Ishikawa (cell line): Measurements from ENCODE around the gene ATG4A.

ENCODE experiments used
- CEBPB ChIP-seq: IDR thresholded peaks from 2 replicates; pipeline ENCODE4 v1.6.1; 2012
- CREB1 ChIP-seq: IDR thresholded peaks from 2 replicates; pipeline ENCODE4 v1.6.1; 2012; ENCODE audit warnings: low read depth
- EGR1 ChIP-seq: IDR thresholded peaks from 2 replicates; pipeline ENCODE4 v1.6.1; 2012
- EP300 ChIP-seq: IDR thresholded peaks from 2 replicates; pipeline ENCODE4 v1.6.1; 2012; ENCODE audit warnings: borderline replicate concordance
- FOXM1 ChIP-seq: IDR thresholded peaks from 2 replicates; pipeline ENCODE4 v1.6.1; 2012; ENCODE audit warnings: low read depth, borderline replicate concordance
- NFIC ChIP-seq: IDR thresholded peaks from 2 replicates; pipeline ENCODE4 v1.6.1; 2012
- RAD21 ChIP-seq: IDR thresholded peaks from 2 replicates; pipeline ENCODE4 v1.6.1; 2012; ENCODE audit warnings: low read depth
- TAF1 ChIP-seq: IDR thresholded peaks from 2 replicates; pipeline ENCODE4 v1.6.1; 2012; ENCODE audit warnings: low read depth, mild to moderate bottlenecking
- TCF12 ChIP-seq: IDR thresholded peaks from 2 replicates; pipeline ENCODE4 v1.6.1; 2012; ENCODE audit warnings: low read depth
- TEAD4 ChIP-seq: IDR thresholded peaks from 2 replicates; pipeline ENCODE4 v1.6.1; 2012
- YY1 ChIP-seq: IDR thresholded peaks from 2 replicates; pipeline ENCODE4 v1.6.1; 2012; ENCODE audit warnings: low read depth
- ZBTB7A ChIP-seq: IDR thresholded peaks from 2 replicates; pipeline ENCODE4 v1.6.1; 2012; ENCODE audit warnings: low read depth
- TF ChIP-seq, protein P1 (sequence below): IDR thresholded peaks from 2 replicates; pipeline ENCODE4 v1.6.1; 2012; ENCODE audit warnings: low read depth, mild to moderate bottlenecking
- TF ChIP-seq, protein P2 (sequence below): IDR thresholded peaks from 2 replicates; pipeline ENCODE4 v1.6.1; 2012
- TF ChIP-seq, protein P3 (sequence below): IDR thresholded peaks from 2 replicates; pipeline ENCODE4 v1.6.1; 2012

ATG4A gene

DNA sequence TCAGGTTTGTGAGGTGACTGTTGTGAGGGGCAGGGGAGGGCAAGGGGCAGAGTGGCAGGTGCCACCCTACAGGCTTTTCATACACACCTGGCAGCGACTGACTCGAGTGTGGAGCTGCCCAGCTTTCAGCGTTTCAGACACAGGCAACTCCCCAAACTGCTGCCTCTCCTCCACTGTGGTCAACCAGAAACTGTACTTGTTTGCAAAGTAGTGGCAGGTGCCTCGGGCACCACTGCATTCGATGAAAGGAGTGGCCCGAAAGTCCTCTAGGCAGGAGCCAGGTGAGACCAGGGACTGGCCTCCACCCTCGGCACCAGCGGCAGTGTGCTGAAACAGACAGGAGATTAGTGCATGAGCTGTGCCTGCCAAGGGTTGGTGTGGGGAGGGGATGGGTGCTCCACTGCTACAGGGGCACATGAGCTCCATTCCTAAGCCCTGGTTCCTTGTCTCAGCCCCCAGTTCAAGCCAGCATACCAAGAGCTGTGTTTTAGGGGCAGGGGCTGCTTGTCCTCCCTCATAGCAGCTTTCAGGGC is 65.4 kb downstream of the ATG4A start:
- TF ChIP-seq TEAD4 (no peak), YY1 (no peak), EGR1 (no peak), CEBPB (no peak), NFIC (no peak), CREB1 (no peak), RAD21 (no peak), FOXM1 (no peak), TCF12 (no peak), ZBTB7A (no peak), EP300 (no peak), TAF1 (no peak)
- TF ChIP-seq, protein P1, sequence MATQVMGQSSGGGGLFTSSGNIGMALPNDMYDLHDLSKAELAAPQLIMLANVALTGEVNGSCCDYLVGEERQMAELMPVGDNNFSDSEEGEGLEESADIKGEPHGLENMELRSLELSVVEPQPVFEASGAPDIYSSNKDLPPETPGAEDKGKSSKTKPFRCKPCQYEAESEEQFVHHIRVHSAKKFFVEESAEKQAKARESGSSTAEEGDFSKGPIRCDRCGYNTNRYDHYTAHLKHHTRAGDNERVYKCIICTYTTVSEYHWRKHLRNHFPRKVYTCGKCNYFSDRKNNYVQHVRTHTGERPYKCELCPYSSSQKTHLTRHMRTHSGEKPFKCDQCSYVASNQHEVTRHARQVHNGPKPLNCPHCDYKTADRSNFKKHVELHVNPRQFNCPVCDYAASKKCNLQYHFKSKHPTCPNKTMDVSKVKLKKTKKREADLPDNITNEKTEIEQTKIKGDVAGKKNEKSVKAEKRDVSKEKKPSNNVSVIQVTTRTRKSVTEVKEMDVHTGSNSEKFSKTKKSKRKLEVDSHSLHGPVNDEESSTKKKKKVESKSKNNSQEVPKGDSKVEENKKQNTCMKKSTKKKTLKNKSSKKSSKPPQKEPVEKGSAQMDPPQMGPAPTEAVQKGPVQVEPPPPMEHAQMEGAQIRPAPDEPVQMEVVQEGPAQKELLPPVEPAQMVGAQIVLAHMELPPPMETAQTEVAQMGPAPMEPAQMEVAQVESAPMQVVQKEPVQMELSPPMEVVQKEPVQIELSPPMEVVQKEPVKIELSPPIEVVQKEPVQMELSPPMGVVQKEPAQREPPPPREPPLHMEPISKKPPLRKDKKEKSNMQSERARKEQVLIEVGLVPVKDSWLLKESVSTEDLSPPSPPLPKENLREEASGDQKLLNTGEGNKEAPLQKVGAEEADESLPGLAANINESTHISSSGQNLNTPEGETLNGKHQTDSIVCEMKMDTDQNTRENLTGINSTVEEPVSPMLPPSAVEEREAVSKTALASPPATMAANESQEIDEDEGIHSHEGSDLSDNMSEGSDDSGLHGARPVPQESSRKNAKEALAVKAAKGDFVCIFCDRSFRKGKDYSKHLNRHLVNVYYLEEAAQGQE, result no peak
- TF ChIP-seq, protein P2, sequence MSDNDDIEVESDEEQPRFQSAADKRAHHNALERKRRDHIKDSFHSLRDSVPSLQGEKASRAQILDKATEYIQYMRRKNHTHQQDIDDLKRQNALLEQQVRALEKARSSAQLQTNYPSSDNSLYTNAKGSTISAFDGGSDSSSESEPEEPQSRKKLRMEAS, result no peak
- TF ChIP-seq, protein P3, sequence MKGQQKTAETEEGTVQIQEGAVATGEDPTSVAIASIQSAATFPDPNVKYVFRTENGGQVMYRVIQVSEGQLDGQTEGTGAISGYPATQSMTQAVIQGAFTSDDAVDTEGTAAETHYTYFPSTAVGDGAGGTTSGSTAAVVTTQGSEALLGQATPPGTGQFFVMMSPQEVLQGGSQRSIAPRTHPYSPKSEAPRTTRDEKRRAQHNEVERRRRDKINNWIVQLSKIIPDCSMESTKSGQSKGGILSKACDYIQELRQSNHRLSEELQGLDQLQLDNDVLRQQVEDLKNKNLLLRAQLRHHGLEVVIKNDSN, result no peak

DNA sequence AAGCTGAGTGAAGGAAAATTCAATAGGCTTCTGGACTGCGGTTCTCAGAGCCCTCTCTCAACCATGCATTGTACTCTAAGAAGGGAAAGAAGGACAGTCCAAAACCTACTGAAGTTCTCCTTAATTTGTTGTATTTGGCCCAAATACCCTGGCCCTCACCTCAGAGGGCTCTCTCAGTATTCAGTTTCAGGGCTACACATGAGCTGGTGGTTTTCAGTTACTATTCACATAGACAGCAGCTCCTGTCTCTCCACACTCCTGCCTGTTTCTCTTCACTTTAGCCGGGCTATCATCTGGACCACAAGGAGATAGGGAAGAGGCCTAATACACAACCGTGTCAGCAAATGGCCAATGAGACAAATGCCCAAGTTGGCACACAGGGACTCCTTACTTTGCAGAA is 66.0 kb downstream of the ATG4A start:
- TF ChIP-seq, protein P3, result no peak
- TF ChIP-seq EGR1 (no peak), NFIC (no peak), TEAD4 (no peak), CREB1 (no peak), TAF1 (no peak), FOXM1 (no peak), ZBTB7A (no peak), EP300 (no peak), RAD21 (no peak)
- TF ChIP-seq, protein P1, result no peak

DNA sequence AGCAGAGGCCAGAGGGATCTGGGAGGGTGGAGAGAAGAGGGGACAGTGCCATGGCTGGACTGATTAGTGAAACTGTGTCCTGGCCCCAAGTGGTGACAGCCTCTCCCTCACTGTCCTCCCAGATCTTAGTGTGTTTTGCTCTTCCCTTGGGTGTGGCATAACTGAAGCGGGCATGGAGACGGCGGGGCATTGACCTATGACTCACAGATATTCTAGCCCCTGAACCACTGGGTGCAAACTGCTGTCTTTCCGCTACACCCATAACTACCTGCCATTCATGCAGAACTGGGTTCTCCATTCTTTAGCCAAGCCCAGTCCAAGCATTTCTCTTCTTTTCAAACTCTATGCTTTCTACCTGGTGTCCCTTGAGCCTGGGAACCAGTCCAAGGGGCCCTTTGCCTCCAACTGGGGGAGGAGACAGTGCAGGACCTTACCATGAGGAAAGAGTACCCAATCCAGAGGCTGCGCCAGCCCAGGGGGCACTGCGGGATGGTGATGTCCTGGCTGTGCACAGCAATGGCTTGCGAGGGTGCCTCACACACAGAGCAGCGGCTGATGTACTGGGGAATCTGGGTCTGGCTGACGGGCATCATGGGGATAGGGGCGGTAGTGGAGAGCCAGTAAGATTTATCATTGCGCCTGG is 67.6 kb downstream of the ATG4A start:
- TF ChIP-seq TAF1, result no peak
- TF ChIP-seq EP300, result no peak

DNA sequence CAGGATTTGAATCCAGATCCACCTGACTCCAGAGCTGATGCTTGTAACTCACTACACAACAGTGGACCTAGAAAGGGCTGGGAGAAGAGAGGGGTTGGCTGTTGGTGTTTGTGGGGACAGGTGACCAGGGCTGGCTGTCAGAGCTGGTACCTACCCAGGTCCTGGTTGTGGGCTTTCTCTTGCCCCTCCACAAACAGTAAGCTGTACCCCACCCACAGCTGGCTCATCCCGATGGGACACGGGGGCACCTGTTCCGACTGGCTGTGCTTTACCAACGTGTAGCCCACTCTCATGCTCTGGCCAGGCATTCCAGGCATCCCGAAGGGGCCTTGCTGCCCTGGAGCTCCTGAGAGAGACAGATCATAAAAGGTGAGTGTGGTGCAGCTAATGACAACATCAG is 68.7 kb downstream of the ATG4A start:
- TF ChIP-seq TCF12 (no peak), EP300 (no peak), CEBPB (no peak), NFIC (no peak), YY1 (no peak), TAF1 (no peak), FOXM1 (no peak), EGR1 (no peak)
- TF ChIP-seq, protein P1, result no peak
- TF ChIP-seq, protein P2, result no peak
- TF ChIP-seq, protein P3, result no peak
